WTC11 (cell line): ENCODE data around the gene HCST. TPM values are rescaled to one million over a fixed set of nuclear protein-coding genes. Genes with fewer than 3 reads are reported as not detected.
A peak's percentile ranks its signal among the peaks of the same experiment; 100 is the strongest.
"Not testable (repeated sequence)": the region's sequence is repeated elsewhere in the genome, so short reads cannot be mapped to it uniquely, and the experiment has no call there.

Experiments used
- ATAC-seq: fragments of 200-7000 bp; cut with Tn5 transposase; 2 replicates; pipeline ENCODE4 v1.10.0; 2021; ENCODE audit warnings: mild to moderate bottlenecking, moderate library complexity
- CTCF ChIA-PET: fragments of 300-600 bp; sonication (Branson Sonifier 250); formaldehyde crosslinking; loops from one replicate; lab custom pipeline; 2021; ENCODE audit warnings: antibody characterized with exemption; lab: Charles Lee
- POLR2A ChIA-PET: fragments of 350-600 bp; sonication (Branson Sonifier 250); formaldehyde crosslinking; loops from one replicate; lab custom pipeline; 2021; ENCODE audit warnings: antibody characterized with exemption; lab: Charles Lee
- DNase-seq: peaks from one replicate; pipeline ENCODE4 v3.0.0; 2021; ENCODE audit warnings: low spot score
- H3K27ac Mint-ChIP-seq: 2 replicates; pipeline ENCODE4 v1.8.0; 2021; ENCODE audit warnings: mixed read lengths
- H3K27me3 Mint-ChIP-seq: 2 replicates; pipeline ENCODE4 v1.8.0; 2021; ENCODE audit warnings: low read depth, mild to moderate bottlenecking, moderate library complexity, mixed read lengths
- H3K36me3 Mint-ChIP-seq: 2 replicates; pipeline ENCODE4 v1.8.0; 2021; ENCODE audit warnings: mixed read lengths
- H3K4me1 Mint-ChIP-seq: 2 replicates; pipeline ENCODE4 v1.8.0; 2022; ENCODE audit warnings: mixed read lengths
- H3K4me3 Mint-ChIP-seq: 2 replicates; pipeline ENCODE4 v1.8.0; 2021; ENCODE audit warnings: mild to moderate bottlenecking, moderate library complexity, mixed read lengths
- H3K9me3 Mint-ChIP-seq: 2 replicates; pipeline ENCODE4 v1.8.0; 2021; ENCODE audit warnings: mixed read lengths
- ATF1 ChIP-seq: sonication (generic); formaldehyde crosslinking; IDR thresholded peaks from 2 replicates; pipeline ENCODE4 v1.8.1; 2023; ENCODE audit warnings: mild to moderate bottlenecking, moderate library complexity, missing genetic modification reagents
- ATF2 ChIP-seq: sonication (generic); formaldehyde crosslinking; IDR thresholded peaks from 2 replicates; pipeline ENCODE4 v1.8.1; 2022; ENCODE audit warnings: low read depth, missing genetic modification reagents, borderline replicate concordance
- ATF6 ChIP-seq: sonication (generic); formaldehyde crosslinking; IDR thresholded peaks from 2 replicates; pipeline ENCODE4 v1.8.1; 2023; ENCODE audit warnings: mild to moderate bottlenecking, missing genetic modification reagents
- CTCF ChIP-seq: fragments of 200-600 bp; IDR thresholded peaks from 2 replicates; pipeline ENCODE4 v1.8.0; 2022; ENCODE audit warnings: antibody characterized with exemption
- ESRRA ChIP-seq: sonication (generic); formaldehyde crosslinking; IDR thresholded peaks from 2 replicates; pipeline ENCODE4 v1.8.1; 2022; ENCODE audit warnings: mild to moderate bottlenecking, missing genetic modification reagents, borderline replicate concordance
- ETV6 ChIP-seq: sonication (generic); formaldehyde crosslinking; IDR thresholded peaks from 2 replicates; pipeline ENCODE4 v1.8.1; 2022; ENCODE audit warnings: mild to moderate bottlenecking, missing genetic modification reagents
- FOXK1 ChIP-seq: sonication (generic); formaldehyde crosslinking; IDR thresholded peaks from 2 replicates; pipeline ENCODE4 v1.8.0; 2022; ENCODE audit warnings: mild to moderate bottlenecking, moderate library complexity, missing genetic modification reagents
- FOXP1 ChIP-seq: sonication (generic); formaldehyde crosslinking; IDR thresholded peaks from 2 replicates; pipeline ENCODE4 v1.8.0; 2022; ENCODE audit warnings: missing genetic modification reagents, mild to moderate bottlenecking, moderate library complexity, borderline replicate concordance
- MAX ChIP-seq: sonication (generic); formaldehyde crosslinking; IDR thresholded peaks from 2 replicates; pipeline ENCODE4 v1.8.0; 2022; ENCODE audit warnings: mild to moderate bottlenecking, missing genetic modification reagents
- NR2C2 ChIP-seq: sonication (generic); formaldehyde crosslinking; IDR thresholded peaks from 2 replicates; pipeline ENCODE4 v1.8.0; 2022; ENCODE audit warnings: mild to moderate bottlenecking, missing genetic modification reagents
- SP1 ChIP-seq: sonication (generic); formaldehyde crosslinking; conservative IDR thresholded peaks from 2 replicates; pipeline ENCODE4 v1.8.1; 2022; ENCODE audit warnings: missing genetic modification reagents
- TEAD1 ChIP-seq: sonication (generic); formaldehyde crosslinking; IDR thresholded peaks from 2 replicates; pipeline ENCODE4 v1.8.0; 2022; ENCODE audit warnings: mild to moderate bottlenecking, missing genetic modification reagents
- USF2 ChIP-seq: sonication (generic); formaldehyde crosslinking; IDR thresholded peaks from 2 replicates; pipeline ENCODE4 v1.8.1; 2023; ENCODE audit warnings: mild to moderate bottlenecking, missing genetic modification reagents, moderate library complexity
- ZMAT4 ChIP-seq: fragments of 250-450 bp; sonication (Bioruptor Pico); IDR thresholded peaks from 2 replicates; pipeline ENCODE4 v1.9.0; 2021; ENCODE audit warnings: mild to moderate bottlenecking
- ZNF121 ChIP-seq: sonication (generic); formaldehyde crosslinking; IDR thresholded peaks from 2 replicates; pipeline ENCODE4 v1.8.0; 2023; ENCODE audit warnings: missing genetic modification reagents
- ZNF263 ChIP-seq: sonication (generic); formaldehyde crosslinking; IDR thresholded peaks from 2 replicates; pipeline ENCODE4 v1.8.1; 2022; ENCODE audit warnings: low read depth, mild to moderate bottlenecking, moderate library complexity, missing genetic modification reagents
- ZNF425 ChIP-seq: fragments of 250-450 bp; sonication (Bioruptor Pico); conservative IDR thresholded peaks from 2 replicates; pipeline ENCODE4 v1.9.0; 2021; ENCODE audit warnings: mild to moderate bottlenecking
- total RNA-seq: library from RNA; stranded (reverse); gene quantifications from 3 replicates; pipeline ENCODE4 v1.2.3, GENCODE V29; 2021
- TF ChIP-seq, protein P1 (sequence below): fragments of 250-450 bp; sonication (Bioruptor Pico); IDR thresholded peaks from 2 replicates; pipeline ENCODE4 v1.8.0; 2021; ENCODE audit warnings: mild to moderate bottlenecking

HCST gene
- total RNA-seq, 1 experiment from 2014 or later, result 1.9 TPM

DNA sequence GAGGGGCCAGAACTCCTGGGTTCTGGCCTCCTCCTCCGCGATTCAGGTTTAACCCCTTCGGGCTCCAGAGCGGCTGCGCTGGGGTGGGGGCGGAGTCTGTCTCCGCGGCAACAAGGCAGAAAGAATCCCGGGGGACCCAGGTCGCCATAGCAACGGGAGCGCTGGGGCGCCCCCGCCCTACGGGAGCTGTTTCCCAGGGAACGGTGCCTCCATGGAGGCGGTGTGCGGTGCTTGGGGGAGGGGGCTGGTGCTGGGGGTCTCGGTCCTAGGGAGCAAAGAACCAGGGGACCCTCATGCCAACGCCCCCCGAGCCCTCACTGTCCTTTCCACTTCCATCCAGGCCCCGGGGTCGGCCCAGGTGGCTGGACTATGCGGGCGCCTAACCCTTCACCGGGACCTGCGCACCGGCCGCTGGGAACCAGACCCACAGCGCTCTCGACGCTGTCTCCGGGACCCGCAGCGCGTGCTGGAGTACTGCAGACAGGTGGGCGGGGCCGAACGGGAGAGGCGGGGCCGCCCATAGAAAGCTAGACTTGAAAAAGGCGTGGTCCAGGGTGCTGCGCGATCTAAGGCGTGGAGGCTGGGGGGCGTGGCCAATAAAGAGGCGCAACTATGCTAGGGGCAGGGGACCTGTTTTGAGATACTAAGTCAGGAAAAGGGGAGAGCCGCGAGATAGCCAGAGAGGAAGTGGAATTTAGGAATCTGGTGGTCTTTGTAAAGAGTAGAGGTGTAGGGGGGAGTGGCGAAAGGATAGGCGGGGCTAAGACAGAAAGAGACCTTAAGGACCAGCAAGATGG is 32.8 kb upstream of the HCST start:
- ATAC-seq, result peak; percentile 79
- H3K27ac Mint-ChIP-seq, result peak overlapping the region; percentile 97
- H3K9me3 Mint-ChIP-seq, result no peaks in the 10 kb centered on the region
- peaks cover 26% of the 10 kb centered on the region for H3K4me1 Mint-ChIP-seq
- POLR2A ChIA-PET, result interaction anchor here (0.5 to 3.0 kb wide), 10 partner anchors 8 to 312 kb away, joined by 3 to 15 read pairs (median 4); partner anchors contain the start of genes KIRREL2 and THAP8
- H3K27me3 Mint-ChIP-seq, result peaks cover 45% of the 10 kb centered on the region
- CTCF ChIA-PET, result interaction anchor here (0.5 to 3.7 kb wide), 28 partner anchors 9 to 312 kb away, joined by 3 to 25 read pairs (median 4); partner anchors contain the start of genes KIRREL2, LIN37, PSENEN and U2AF1L4
- H3K4me3 Mint-ChIP-seq, result peak overlapping the region; percentile 86
- H3K36me3 Mint-ChIP-seq, result no peaks in the 10 kb centered on the region
- peak; percentile 43; the same call in 1 of the 2 replicates for TF ChIP-seq ETV6 (CRISPR knock-in tag)
- TF ChIP-seq ZNF425 (CRISPR knock-in tag), result no peak
- TF ChIP-seq FOXK1 (CRISPR knock-in tag), result 0 out of 2 replicates have a peak, but pooled peaks have one; percentile 28
- peak; percentile 65 for TF ChIP-seq SP1 (CRISPR knock-in tag)
- no peak for TF ChIP-seq TEAD1
- 0 out of 2 replicates have a peak, but pooled peaks have one; percentile 10 for TF ChIP-seq USF2 (CRISPR knock-in tag)
- TF ChIP-seq FOXP1 (CRISPR knock-in tag), result 0 out of 2 replicates have a peak, but pooled peaks have one; percentile 43
- peak; percentile 87 for TF ChIP-seq MAX (CRISPR knock-in tag)
- TF ChIP-seq ZMAT4, result no peak
- peak; percentile 97 for DNase-seq

- H3K9me3 Mint-ChIP-seq, H3K36me3 Mint-ChIP-seq, ATAC-seq: not testable (repeated sequence)
- Mint-ChIP-seq H3K4me3 (peak overlapping the region; percentile 86), H3K4me1 (peaks cover 26% of the 10 kb centered on the region), H3K27me3 (peaks cover 41% of the 10 kb centered on the region), H3K27ac (peak overlapping the region; percentile 97)
- peak; percentile 91 for DNase-seq
- CTCF ChIA-PET, result interaction anchor here (0.5 to 3.7 kb wide), 28 partner anchors 9 to 312 kb away, joined by 3 to 25 read pairs (median 4); partner anchors contain the start of genes KIRREL2, LIN37, PSENEN and THAP8
- TF ChIP-seq ZNF121 (CRISPR knock-in tag), result peak; percentile 57; the same call in 1 of the 2 replicates
- POLR2A ChIA-PET, result interaction anchor here (0.5 to 3.0 kb wide), 8 partner anchors 9 to 313 kb away, joined by 3 to 15 read pairs (median 4); partner anchors contain the start of genes KIRREL2 and THAP8
These were observed 32.1 kb upstream of the HCST start for GRCh38 chr19:35870124-35870736.

DNA sequence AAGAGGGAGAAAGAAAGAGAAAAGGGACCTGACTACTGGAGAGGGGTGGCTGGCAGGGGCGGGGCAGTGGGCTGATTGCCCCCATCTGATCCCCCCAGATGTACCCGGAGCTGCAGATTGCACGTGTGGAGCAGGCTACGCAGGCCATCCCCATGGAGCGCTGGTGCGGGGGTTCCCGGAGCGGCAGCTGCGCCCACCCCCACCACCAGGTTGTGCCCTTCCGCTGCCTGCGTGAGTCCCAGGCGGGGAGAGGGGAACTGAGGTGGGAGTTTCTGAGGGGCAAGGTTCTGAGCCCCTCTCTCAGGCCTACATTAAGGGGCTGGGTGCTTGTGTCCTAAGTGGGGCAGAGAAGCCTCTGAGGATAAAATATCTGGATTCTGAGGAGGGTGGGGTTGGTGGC is 31.5 kb upstream of the HCST start:
- ChIA-PET POLR2A (interaction anchor here (0.7 to 3.0 kb wide), 4 partner anchors 9 to 183 kb away, joined by 3 to 15 read pairs (median 6); partner anchors contain the start of genes KIRREL2 and THAP8), CTCF (interaction anchor here (1.0 to 3.7 kb wide), 21 partner anchors 9 to 313 kb away, joined by 3 to 25 read pairs (median 4); partner anchors contain the start of genes KIRREL2, LIN37, PSENEN and THAP8)
- Mint-ChIP-seq H3K9me3 (no peaks in the 10 kb centered on the region), H3K27ac (no peak overlapping the region), H3K4me3 (peak overlapping the region; percentile 86), H3K27me3 (peaks cover 35% of the 10 kb centered on the region), H3K4me1 (peaks cover 26% of the 10 kb centered on the region), H3K36me3 (no peaks in the 10 kb centered on the region)
- DNase-seq, result peak; percentile 53
- ATAC-seq, result no peak
- TF ChIP-seq ESRRA (CRISPR knock-in tag), result no peak
- TF ChIP-seq ATF6, result no peak
- no peak for TF ChIP-seq CTCF
- no peak for TF ChIP-seq NR2C2
- TF ChIP-seq ATF2 (CRISPR knock-in tag), result no peak
- no peak for TF ChIP-seq ZNF263
- no peak for TF ChIP-seq ATF1 (CRISPR knock-in tag)
- TF ChIP-seq, protein P1, sequence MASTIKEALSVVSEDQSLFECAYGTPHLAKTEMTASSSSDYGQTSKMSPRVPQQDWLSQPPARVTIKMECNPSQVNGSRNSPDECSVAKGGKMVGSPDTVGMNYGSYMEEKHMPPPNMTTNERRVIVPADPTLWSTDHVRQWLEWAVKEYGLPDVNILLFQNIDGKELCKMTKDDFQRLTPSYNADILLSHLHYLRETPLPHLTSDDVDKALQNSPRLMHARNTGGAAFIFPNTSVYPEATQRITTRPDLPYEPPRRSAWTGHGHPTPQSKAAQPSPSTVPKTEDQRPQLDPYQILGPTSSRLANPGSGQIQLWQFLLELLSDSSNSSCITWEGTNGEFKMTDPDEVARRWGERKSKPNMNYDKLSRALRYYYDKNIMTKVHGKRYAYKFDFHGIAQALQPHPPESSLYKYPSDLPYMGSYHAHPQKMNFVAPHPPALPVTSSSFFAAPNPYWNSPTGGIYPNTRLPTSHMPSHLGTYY, result no peak
